SK-N-SH (cell line): Measurements from ENCODE around the gene RPL9. TPM values are rescaled to one million over a fixed set of nuclear protein-coding genes. Genes with fewer than 3 reads are reported as not detected.

ENCODE experiments used
- CTCF ChIA-PET: fragments of 300-600, 350-600 bp; formaldehyde crosslinking; extraction: SDS; loops from one replicate; lab custom pipeline; 2021; lab: Yijun Ruan, JAX
- POLR2A ChIA-PET: fragments of 350-600 bp; sonication (Branson Sonifier 250); formaldehyde crosslinking; extraction: SDS; loops from one replicate; lab custom pipeline; 2020; ENCODE audit warnings: antibody characterized with exemption, inconsistent platforms; lab: Yijun Ruan, JAX
- DNase-seq: peaks from one replicate; pipeline ENCODE4 v3.0.0; 2012
- H2AFZ ChIP-seq: fragments of 200-600 bp; sonication (generic); 2 replicates; pipeline ENCODE4 v1.8.1; 2016; ENCODE audit warnings: antibody characterized with exemption, mild to moderate bottlenecking, low read depth
- H3F3A ChIP-seq: fragments of 200-600 bp; sonication (generic); replicated peaks from 2 replicates; pipeline ENCODE3; 2016; ENCODE audit warnings: antibody characterized with exemption, mild to moderate bottlenecking; ENCODE audit not compliant: insufficient read depth
- H3K27ac ChIP-seq, 2 experiments: fragments of 200-500 bp in 1 of 2; fragments of 200-600 bp in 1 of 2; sonication (Bioruptor generic) in 1 of 2; sonication (generic), shearing (Covaris generic) in 1 of 2; 2 replicates each; pipeline versions ENCODE4 v1.5.1 to v1.6.1; 2014 to 2016; ENCODE audit warnings: low read depth in 2 of 2, inconsistent platforms in 1 of 2, low read length in 1 of 2, mild to moderate bottlenecking in 1 of 2, mixed read lengths in 1 of 2
- H3K27me3 ChIP-seq: fragments of 200-600 bp; sonication (generic), shearing (Covaris generic); 2 replicates; pipeline ENCODE4 v1.6.1; 2016; ENCODE audit warnings: mixed run types; ENCODE audit not compliant: insufficient read depth
- H3K36me3 ChIP-seq, 2 experiments: fragments of 200-500 bp in 1 of 2; fragments of 200-600 bp in 1 of 2; sonication (Bioruptor generic) in 1 of 2; sonication (generic) in 1 of 2; replicated peaks in 1 of 2; 2 replicates each; pipeline versions ENCODE3 to v1.5.1; 2014 to 2016; ENCODE audit warnings: low read length in 1 of 2, mild to moderate bottlenecking in 1 of 2; ENCODE audit not compliant: insufficient read depth in 2 of 2, control insufficient read depth in 1 of 2
- H3K4me1 ChIP-seq, 2 experiments: fragments of 200-500 bp in 1 of 2; fragments of 200-600 bp in 1 of 2; sonication (Bioruptor generic) in 1 of 2; sonication (generic), shearing (Covaris generic) in 1 of 2; 2 replicates each; pipeline versions ENCODE4 v1.5.1 to v1.6.1; 2014 to 2016; ENCODE audit warnings: low read depth in 1 of 2, low read length in 1 of 2, mixed run types in 1 of 2; ENCODE audit not compliant: insufficient read depth in 2 of 2, control insufficient read depth in 1 of 2
- H3K4me2 ChIP-seq: fragments of 200-600 bp; sonication (generic), shearing (Covaris generic); 2 replicates; pipeline ENCODE4 v1.6.1; 2017; ENCODE audit warnings: mixed run types
- H3K4me3 ChIP-seq, 2 experiments: fragments of 200-500 bp in 1 of 2; fragments of 200-600 bp in 1 of 2; sonication (Bioruptor generic) in 1 of 2; sonication (generic), shearing (Covaris generic) in 1 of 2; 2 replicates each; pipeline versions ENCODE4 v1.5.1 to v1.8.1; 2014 to 2016; ENCODE audit warnings: low read depth in 2 of 2, inconsistent platforms in 1 of 2, low read length in 1 of 2, mild to moderate bottlenecking in 1 of 2, mixed read lengths in 1 of 2, moderate library complexity in 1 of 2
- H3K79me2 ChIP-seq: fragments of 200-600 bp; sonication (generic); 2 replicates; pipeline ENCODE4 v1.8.1; 2017; ENCODE audit warnings: mild to moderate bottlenecking; ENCODE audit not compliant: insufficient read depth
- H3K9ac ChIP-seq: fragments of 200-600 bp; sonication (generic); 2 replicates; pipeline ENCODE4 v1.6.1; 2017; ENCODE audit warnings: mixed run types
- H3K9me2 ChIP-seq: fragments of 200-600 bp; sonication (generic); 2 replicates; pipeline ENCODE4 v1.6.1; 2017; ENCODE audit warnings: mixed run types
- H3K9me3 ChIP-seq: fragments of 200-600 bp; sonication (generic); 2 replicates; pipeline ENCODE4 v1.6.1; 2017; ENCODE audit warnings: mixed run types, mild to moderate bottlenecking, moderate library complexity
- H4K20me1 ChIP-seq: fragments of 200-600 bp; sonication (generic); 2 replicates; pipeline ENCODE4 v1.6.1; 2017; ENCODE audit warnings: mild to moderate bottlenecking, mixed run types; ENCODE audit not compliant: insufficient read depth
- CHD2 ChIP-seq: fragments of 150-350 bp; IDR thresholded peaks from 2 replicates; pipeline ENCODE4 v1.6.1; 2018; ENCODE audit warnings: low read length; ENCODE audit not compliant: partially characterized antibody
- ELF1 ChIP-seq: IDR thresholded peaks from 2 replicates; pipeline ENCODE4 v1.4.0; 2012
- EZH2phosphoT487 ChIP-seq: fragments of 200-600 bp; sonication (generic); IDR thresholded peaks from 2 replicates; pipeline ENCODE4 v1.6.1; 2017; ENCODE audit warnings: low read depth, mixed run types, mild to moderate bottlenecking, antibody characterized with exemption, moderate library complexity, borderline replicate concordance
- FOSL2 ChIP-seq: IDR thresholded peaks from 2 replicates; pipeline ENCODE4 v1.4.0; 2012; ENCODE audit warnings: low read depth, mild to moderate bottlenecking, moderate library complexity, borderline replicate concordance
- FOXJ3 ChIP-seq: sonication (generic); formaldehyde crosslinking; IDR thresholded peaks from 2 replicates; pipeline ENCODE4 v1.5.1; 2020; ENCODE audit warnings: mild to moderate bottlenecking, missing genetic modification reagents
- JUND ChIP-seq: IDR thresholded peaks from 2 replicates; pipeline ENCODE4 v1.4.0; 2012
- MAX ChIP-seq: IDR thresholded peaks from 2 replicates; pipeline ENCODE4 v1.4.0; 2012; ENCODE audit warnings: low read depth
- NRF1 ChIP-seq: IDR thresholded peaks from 2 replicates; pipeline ENCODE4 v1.6.1; 2012; ENCODE audit warnings: low read depth, mild to moderate bottlenecking, low read length
- PBX3 ChIP-seq: IDR thresholded peaks from 2 replicates; pipeline ENCODE4; 2012
- RCOR1 ChIP-seq: fragments of 150-350 bp; IDR thresholded peaks from 2 replicates; pipeline ENCODE4 v1.6.1; 2017; ENCODE audit warnings: antibody characterized with exemption, low read length
- RFX5 ChIP-seq: IDR thresholded peaks from 2 replicates; pipeline ENCODE4 v1.6.1; 2012; ENCODE audit warnings: mild to moderate bottlenecking, improper control_type of control experiment, low read length
- RXRA ChIP-seq: IDR thresholded peaks from 2 replicates; pipeline ENCODE4 v1.4.0; 2012; ENCODE audit warnings: low read depth, mild to moderate bottlenecking, borderline replicate concordance
- SIN3A ChIP-seq: IDR thresholded peaks from 2 replicates; pipeline ENCODE4 v1.6.1; 2012; ENCODE audit warnings: low read depth, mild to moderate bottlenecking, low read length, moderate library complexity, borderline replicate concordance
- TAF1 ChIP-seq: IDR thresholded peaks from 2 replicates; pipeline ENCODE4 v1.6.1; 2012; ENCODE audit warnings: low read depth, mild to moderate bottlenecking, low read length, moderate library complexity, borderline replicate concordance
- TCF12 ChIP-seq: IDR thresholded peaks from 2 replicates; pipeline ENCODE4 v1.4.0; 2012
- TEAD4 ChIP-seq: IDR thresholded peaks from 2 replicates; pipeline ENCODE4 v1.4.0; 2012; ENCODE audit warnings: mild to moderate bottlenecking, borderline replicate concordance; ENCODE audit not compliant: insufficient read depth
- USF1 ChIP-seq: IDR thresholded peaks from 2 replicates; pipeline ENCODE4 v1.4.0; 2012; ENCODE audit warnings: low read depth, borderline replicate concordance
- USF2 ChIP-seq: fragments of 150-350 bp; IDR thresholded peaks from 2 replicates; pipeline ENCODE4 v1.6.1; 2017; ENCODE audit warnings: antibody characterized with exemption, low read length, low read depth, borderline replicate concordance
- WGBS: methylation state at CpG from one replicate; pipeline ENCODE4 v1.1.6; 2017; ENCODE audit warnings: low lambda C conversion rate; 5-methylcytosine and 5-hydroxymethylcytosine counted together
- polyA plus RNA-seq, 3 experiments: library from polyadenylated mRNA; depleted of rRNA; stranded (reverse); fragments of >200 nt; gene quantifications; 2 replicates each; pipeline ENCODE4 v1.2.3, GENCODE V29; 2012

RPL9 gene
- polyA plus RNA-seq, 1 of the 3 experiments (the other 2 are of a cell fraction), result 1,564 TPM

GRCh38 chr4:39442998-39443397, 15.7 kb downstream of the RPL9 start:
- H3K9me3 ChIP-seq, result no peaks in the 10 kb centered on the region
- no peak overlapping the region for H2AFZ ChIP-seq
- no peak for TF ChIP-seq NRF1
- no peak for TF ChIP-seq TAF1
- TF ChIP-seq TCF12, result no peak
- TF ChIP-seq ELF1, result no peak
- no peak for TF ChIP-seq SIN3A
- no peak for TF ChIP-seq FOXJ3 (CRISPR knock-in tag)
- TF ChIP-seq PBX3, result no peak
- no peak for TF ChIP-seq RXRA
- TF ChIP-seq CHD2, result no peak
- no peak for TF ChIP-seq FOSL2
- TF ChIP-seq MAX, result no peak
- no peak for TF ChIP-seq EZH2phosphoT487
- TF ChIP-seq RFX5, result no peak
- TF ChIP-seq JUND, result no peak
- no peak for TF ChIP-seq TEAD4
- H3K79me2 ChIP-seq, result no peaks in the 10 kb centered on the region
- H3K4me1 ChIP-seq, result no peaks in the 10 kb centered on the region
- POLR2A ChIA-PET, result no interaction called here
- no peaks in the 10 kb centered on the region; the same call in 1 of the 2 replicates for H3K27me3 ChIP-seq
- CTCF ChIA-PET, result interaction anchor here (1.0 kb wide), 1 partner anchor 20 kb away, joined by 3 read pairs; no protein-coding TSS in a partner anchor
- no peak overlapping the region for H3K27ac ChIP-seq
- peaks cover 4% of the 10 kb centered on the region for H3F3A ChIP-seq
- 79% methylated on average over 4 of the region's 4 CpGs for WGBS
- no peak for DNase-seq
- H4K20me1 ChIP-seq, result no peaks in the 10 kb centered on the region
- no peak overlapping the region for H3K4me2 ChIP-seq
- H3K36me3 ChIP-seq, result no peaks in the 10 kb centered on the region
- no peak overlapping the region for H3K9ac ChIP-seq
- H3K9me2 ChIP-seq, result no peaks in the 10 kb centered on the region
- H3K4me3 ChIP-seq, result no peak overlapping the region

GRCh38 chr4:39441593-39441992, 17.1 kb downstream of the RPL9 start:
- H3K4me1 ChIP-seq, result no peaks in the 10 kb centered on the region
- H3K9ac ChIP-seq, result no peak overlapping the region
- peaks cover 3% of the 10 kb centered on the region for H3F3A ChIP-seq
- no peaks in the 10 kb centered on the region for H3K9me3 ChIP-seq
- no peak overlapping the region for H3K27ac ChIP-seq
- ChIA-PET CTCF (no interaction called here), POLR2A (no interaction called here)
- no peak for TF ChIP-seq RFX5
- TF ChIP-seq RXRA, result no peak
- no peak for TF ChIP-seq USF1
- TF ChIP-seq USF2, result no peak
- no peak for TF ChIP-seq RCOR1
- H3K36me3 ChIP-seq, result no peaks in the 10 kb centered on the region
- DNase-seq, result no peak
- no peaks in the 10 kb centered on the region; the same call in 1 of the 2 replicates for H3K27me3 ChIP-seq
- no peak overlapping the region for H3K4me2 ChIP-seq
- WGBS, result 53% methylated on average over 2 of the region's 2 CpGs
- H2AFZ ChIP-seq, result no peak overlapping the region
- H4K20me1 ChIP-seq, result no peaks in the 10 kb centered on the region
- H3K4me3 ChIP-seq, result no peak overlapping the region
- H3K79me2 ChIP-seq, result no peaks in the 10 kb centered on the region
- H3K9me2 ChIP-seq, result no peaks in the 10 kb centered on the region
